Neural crest cell (in vitro differentiated cells): Measurements from ENCODE around the gene CERS3. TPM values are rescaled to one million over a fixed set of nuclear protein-coding genes. Genes with fewer than 3 reads are reported as not detected.
"Not testable (repeated sequence)": the region's sequence is repeated elsewhere in the genome, so short reads cannot be mapped to it uniquely, and the experiment has no call there.

Experiments
- DNase-seq: peaks from one replicate; pipeline ENCODE4 v3.0.0; 2021; ENCODE audit warnings: low read depth, mixed read lengths, low spot score
- H3K27ac Mint-ChIP-seq: one replicate; pipeline ENCODE4 v1.8.0; 2021; ENCODE audit warnings: mild to moderate bottlenecking, mixed read lengths; ENCODE audit not compliant: unreplicated experiment
- H3K27me3 Mint-ChIP-seq: 2 replicates; pipeline ENCODE4 v1.8.0; 2021; ENCODE audit warnings: low read depth, mild to moderate bottlenecking, mixed read lengths
- H3K36me3 Mint-ChIP-seq: 2 replicates; pipeline ENCODE4 v1.8.0; 2021; ENCODE audit warnings: low read depth, mild to moderate bottlenecking, mixed read lengths
- H3K4me1 Mint-ChIP-seq: 2 replicates; pipeline ENCODE4 v1.8.0; 2021; ENCODE audit warnings: mixed read lengths
- H3K4me3 Mint-ChIP-seq: one replicate; pipeline ENCODE4 v1.8.0; 2021; ENCODE audit warnings: mild to moderate bottlenecking, mixed read lengths
- H3K9me3 Mint-ChIP-seq: 2 replicates; pipeline ENCODE4 v1.8.0; 2021; ENCODE audit warnings: mixed read lengths
- total RNA-seq: library from RNA; stranded (reverse); gene quantifications from 2 replicates; pipeline ENCODE4 v1.2.1, GENCODE V29; 2021
- TF ChIP-seq, protein P1 (sequence below): fragments of 200-600 bp; sonication (generic); conservative IDR thresholded peaks from 2 replicates; pipeline ENCODE4 v1.5.0; 2021; ENCODE audit warnings: antibody characterized with exemption, mild to moderate bottlenecking

The CERS3 gene
- total RNA-seq, 1 donor from 2014 or later: 0.26 TPM

DNA sequence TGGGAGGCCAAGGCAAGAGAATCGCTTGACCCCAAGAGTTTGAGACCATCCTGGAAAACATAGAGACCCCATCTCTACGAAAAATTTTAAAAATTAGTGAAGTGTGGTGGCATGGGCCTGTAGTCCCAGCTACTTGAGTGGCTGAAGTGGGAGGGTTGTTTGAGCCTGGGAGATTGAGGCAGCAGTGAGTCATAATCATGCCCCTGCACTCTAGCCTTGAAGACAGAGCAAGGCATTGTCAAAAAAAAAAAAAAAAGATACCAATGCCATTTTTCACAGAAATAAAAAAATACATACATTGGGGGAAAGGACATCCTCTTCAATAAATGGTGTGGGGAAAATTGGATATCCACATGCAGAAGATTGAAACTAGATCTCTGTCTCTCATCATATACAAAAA lies 74.6 kb downstream of the CERS3 start:
- Mint-ChIP-seq H3K4me3 (no peak overlapping the region), H3K9me3 (peaks cover 4% of the 10 kb centered on the region), H3K4me1 (peaks cover 6% of the 10 kb centered on the region), H3K27me3 (no peaks in the 10 kb centered on the region), H3K27ac (no peak overlapping the region), H3K36me3 (peaks cover 4% of the 10 kb centered on the region)
- no peak for DNase-seq
- TF ChIP-seq, protein P1, sequence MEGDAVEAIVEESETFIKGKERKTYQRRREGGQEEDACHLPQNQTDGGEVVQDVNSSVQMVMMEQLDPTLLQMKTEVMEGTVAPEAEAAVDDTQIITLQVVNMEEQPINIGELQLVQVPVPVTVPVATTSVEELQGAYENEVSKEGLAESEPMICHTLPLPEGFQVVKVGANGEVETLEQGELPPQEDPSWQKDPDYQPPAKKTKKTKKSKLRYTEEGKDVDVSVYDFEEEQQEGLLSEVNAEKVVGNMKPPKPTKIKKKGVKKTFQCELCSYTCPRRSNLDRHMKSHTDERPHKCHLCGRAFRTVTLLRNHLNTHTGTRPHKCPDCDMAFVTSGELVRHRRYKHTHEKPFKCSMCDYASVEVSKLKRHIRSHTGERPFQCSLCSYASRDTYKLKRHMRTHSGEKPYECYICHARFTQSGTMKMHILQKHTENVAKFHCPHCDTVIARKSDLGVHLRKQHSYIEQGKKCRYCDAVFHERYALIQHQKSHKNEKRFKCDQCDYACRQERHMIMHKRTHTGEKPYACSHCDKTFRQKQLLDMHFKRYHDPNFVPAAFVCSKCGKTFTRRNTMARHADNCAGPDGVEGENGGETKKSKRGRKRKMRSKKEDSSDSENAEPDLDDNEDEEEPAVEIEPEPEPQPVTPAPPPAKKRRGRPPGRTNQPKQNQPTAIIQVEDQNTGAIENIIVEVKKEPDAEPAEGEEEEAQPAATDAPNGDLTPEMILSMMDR: no peak

DNA sequence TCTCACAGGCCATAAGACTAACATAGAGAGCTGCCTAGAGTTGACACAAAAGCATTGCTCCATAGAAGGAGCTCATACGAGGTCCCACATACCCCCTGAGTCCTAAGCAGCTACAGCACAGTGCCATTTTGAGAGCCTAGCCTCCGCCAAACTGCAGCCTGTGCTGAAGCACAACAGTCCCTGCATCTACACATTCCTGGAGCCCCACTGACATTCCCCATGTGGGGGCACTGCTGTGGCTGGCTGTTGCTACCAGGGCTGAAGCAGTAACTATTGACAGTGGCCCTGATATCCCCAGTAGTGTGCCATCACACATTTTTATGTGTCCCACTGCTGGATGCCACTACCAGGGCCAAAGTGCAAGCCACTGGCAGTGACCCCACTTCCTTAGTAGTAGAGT lies 80.3 kb downstream of the CERS3 start:
- no peak overlapping the region for H3K27ac Mint-ChIP-seq
- peaks cover 4% of the 10 kb centered on the region for H3K36me3 Mint-ChIP-seq
- no peak overlapping the region for H3K4me3 Mint-ChIP-seq
- no peaks in the 10 kb centered on the region for H3K4me1 Mint-ChIP-seq
- no peaks in the 10 kb centered on the region for H3K27me3 Mint-ChIP-seq
- DNase-seq: no peak
- H3K9me3 Mint-ChIP-seq: peaks cover 8% of the 10 kb centered on the region
- TF ChIP-seq, protein P1: no peak

DNA sequence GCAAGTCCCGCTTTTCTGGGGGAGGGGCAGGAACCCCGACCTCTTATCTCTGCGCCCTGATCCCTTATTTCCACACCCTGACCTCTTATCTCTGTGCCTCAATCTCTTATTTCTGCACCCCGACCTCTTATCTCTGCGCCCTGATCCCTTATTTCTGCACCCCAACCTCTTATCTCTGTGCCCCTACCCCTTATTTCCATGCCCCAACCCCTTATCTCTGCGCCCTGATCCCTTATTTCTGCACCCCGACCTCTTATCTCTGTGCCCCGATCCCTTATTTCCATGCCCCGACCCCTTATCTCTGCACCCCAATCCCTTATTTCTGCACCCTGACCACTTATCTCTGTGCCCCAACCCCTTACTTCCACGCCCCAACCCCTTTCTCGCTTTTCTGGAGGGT lies 87.7 kb downstream of the CERS3 start:
- H3K27ac Mint-ChIP-seq, H3K36me3 Mint-ChIP-seq, DNase-seq, H3K4me3 Mint-ChIP-seq, H3K27me3 Mint-ChIP-seq, H3K9me3 Mint-ChIP-seq, H3K4me1 Mint-ChIP-seq: not testable (repeated sequence)

DNA sequence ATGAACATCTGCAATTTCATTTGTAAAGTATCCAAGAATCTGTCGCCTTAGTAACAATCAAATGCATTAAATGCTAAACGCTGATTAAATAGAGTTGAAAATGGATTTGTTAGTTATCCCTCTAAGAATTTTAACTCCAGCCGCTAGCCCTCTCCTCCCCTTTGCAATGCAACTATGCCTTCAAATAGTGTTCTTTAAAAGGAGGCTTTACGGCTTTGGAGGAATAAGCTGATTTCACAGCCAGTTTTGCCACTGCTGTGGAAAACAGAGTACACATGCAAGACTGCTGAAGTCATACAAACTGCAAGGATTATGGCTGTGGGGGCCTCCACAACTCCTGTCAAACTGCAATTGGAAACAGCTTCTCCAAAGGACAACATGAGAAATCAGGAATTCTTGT lies 89.2 kb downstream of the CERS3 start:
- DNase-seq: no peak
- TF ChIP-seq, protein P1: no peak
- Mint-ChIP-seq H3K27ac (no peak overlapping the region), H3K4me3 (no peak overlapping the region), H3K9me3 (no peaks in the 10 kb centered on the region), H3K36me3 (no peaks in the 10 kb centered on the region), H3K27me3 (no peaks in the 10 kb centered on the region), H3K4me1 (no peaks in the 10 kb centered on the region)

DNA sequence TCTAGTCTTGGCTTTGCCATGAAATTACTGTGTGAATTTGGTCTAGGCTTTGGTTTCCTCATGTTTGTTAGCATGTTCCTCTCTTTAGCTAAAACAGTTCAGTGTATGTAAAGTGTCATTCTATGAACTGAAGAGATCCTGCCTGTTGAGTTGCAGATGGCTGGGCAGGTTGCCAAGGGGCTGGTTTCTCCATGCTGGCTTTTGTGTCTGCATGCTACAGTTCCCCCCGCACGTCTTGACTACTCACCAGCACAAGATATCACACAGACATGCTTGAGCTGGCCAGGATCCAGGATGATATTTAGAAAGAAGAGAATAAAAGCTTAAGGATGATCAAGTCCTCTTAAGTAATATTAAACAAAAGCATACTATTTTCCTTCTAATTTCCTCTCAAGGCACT lies 90.2 kb downstream of the CERS3 start:
- H3K4me1 Mint-ChIP-seq: no peaks in the 10 kb centered on the region
- H3K36me3 Mint-ChIP-seq: no peaks in the 10 kb centered on the region
- TF ChIP-seq, protein P1: no peak
- H3K9me3 Mint-ChIP-seq: no peaks in the 10 kb centered on the region
- H3K4me3 Mint-ChIP-seq: no peak overlapping the region
- H3K27me3 Mint-ChIP-seq: no peaks in the 10 kb centered on the region
- no peak for DNase-seq
- H3K27ac Mint-ChIP-seq: no peak overlapping the region

DNA sequence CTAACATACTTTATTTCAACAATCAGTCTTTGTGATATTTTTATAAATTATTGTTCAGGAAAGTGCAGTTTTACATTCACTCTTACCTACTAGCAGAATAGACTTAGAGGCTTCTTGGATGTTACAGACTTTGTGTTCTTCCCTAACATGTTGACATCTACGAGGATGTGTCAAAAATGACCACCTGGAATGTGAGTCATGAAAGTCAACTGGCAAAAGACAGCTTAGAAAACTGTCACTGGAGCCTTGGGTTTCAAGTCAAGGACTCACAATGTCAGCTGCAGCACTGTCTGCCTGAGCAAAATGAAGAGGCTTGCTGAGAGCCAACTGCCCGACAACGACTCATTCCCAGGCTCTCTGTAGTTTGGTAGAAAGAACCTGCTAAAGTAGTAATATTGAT lies 91.5 kb downstream of the CERS3 start:
- DNase-seq: no peak

More for the DNA sequence above, 91.5 kb downstream of the CERS3 start:
- Mint-ChIP-seq H3K27me3 (no peaks in the 10 kb centered on the region), H3K9me3 (no peaks in the 10 kb centered on the region), H3K36me3 (no peaks in the 10 kb centered on the region), H3K27ac (no peak overlapping the region), H3K4me3 (no peak overlapping the region), H3K4me1 (no peaks in the 10 kb centered on the region)
- TF ChIP-seq, protein P1: no peak
